ENCODE measurements around the gene DNAH3. TPM values are rescaled to one million over a fixed set of nuclear protein-coding genes. Genes with fewer than 3 reads are reported as not detected.

The DNAH3 gene
- total and polyA plus RNA-seq, 10 donors: 0.02 to 0.03 TPM; not detected in 8

- Histone ChIP-seq H3K9me3 (no peaks in the 10 kb centered on the region), H3K4me3 (no peak overlapping the region), H3K36me3 (no peaks in the 10 kb centered on the region), H3K27me3 (replicated peaks in 1 of 7) (no peaks in the 10 kb centered on the region), H3K4me1 (peaks cover 0 to 16% (median 0%) of the 10 kb centered on the region in 6 donors), H3K27ac (no peak overlapping the region)
- no peak for DNase-seq
- 81 to 86% (median 84%) methylated on average over 5 of the region's 5 CpGs for WGBS, 5 donors
- intact Hi-C loops (cut with DNase I; ENCODE audit: low total_unique reads): no loop called here
- TF ChIP-seq POLR2A (IDR thresholded peaks at IDR 0.05) (no peak), POLR2AphosphoS5 (IDR thresholded peaks at IDR 0.05) (no peak), CTCF (IDR thresholded peaks at IDR 0.05 in 8 of 11, conservative IDR thresholded peaks at IDR 0.05 in 3 of 11) (peak in 1 of 11 experiments; percentile 20)
Measured at GRCh38 chr16:20944861-20945574, 205.6 kb downstream of the DNAH3 start.

- H3K27me3 ChIP-seq (replicated peaks in 1 of 7): no peaks in the 10 kb centered on the region
- H3K4me1 ChIP-seq: peaks cover 0 to 16% (median 0%) of the 10 kb centered on the region in 6 donors
- no peak for DNase-seq
- H3K4me3 ChIP-seq: no peak overlapping the region
- H3K36me3 ChIP-seq: no peaks in the 10 kb centered on the region
- TF ChIP-seq CTCF (IDR thresholded peaks at IDR 0.05 in 8 of 11, conservative IDR thresholded peaks at IDR 0.05 in 3 of 11) (no peak), POLR2AphosphoS5 (IDR thresholded peaks at IDR 0.05) (no peak), POLR2A (IDR thresholded peaks at IDR 0.05) (no peak)
- WGBS, 5 donors: 77 to 85% (median 83%) methylated on average over 4 of the region's 4 CpGs
- no peaks in the 10 kb centered on the region for H3K9me3 ChIP-seq
- H3K27ac ChIP-seq: no peak overlapping the region
- intact Hi-C loops (cut with DNase I; ENCODE audit: low total_unique reads): no loop called here
Measured at GRCh38 chr16:20942256-20942655, 208.4 kb downstream of the DNAH3 start.

- TF ChIP-seq CTCF (IDR thresholded peaks at IDR 0.05 in 8 of 11, conservative IDR thresholded peaks at IDR 0.05 in 3 of 11) (no peak), POLR2AphosphoS5 (IDR thresholded peaks at IDR 0.05) (no peak), POLR2A (IDR thresholded peaks at IDR 0.05) (no peak)
- 95 to 99% (median 98%) methylated on average over 4 to 6 of the region's 6 CpGs for WGBS, 5 donors
- peaks cover 0 to 16% (median 0%) of the 10 kb centered on the region in 6 donors for H3K4me1 ChIP-seq
- H3K27me3 ChIP-seq (replicated peaks in 1 of 7): no peaks in the 10 kb centered on the region
- no peak for DNase-seq
- no peaks in the 10 kb centered on the region for H3K9me3 ChIP-seq
- H3K36me3 ChIP-seq: no peaks in the 10 kb centered on the region
- H3K27ac ChIP-seq: no peak overlapping the region
- H3K4me3 ChIP-seq: no peak overlapping the region
- intact Hi-C loops (cut with DNase I; ENCODE audit: low total_unique reads): no loop called here
Measured at GRCh38 chr16:20941636-20941926, 209.1 kb downstream of the DNAH3 start.

- H3K4me3 ChIP-seq: no peak overlapping the region
- H3K9me3 ChIP-seq: no peaks in the 10 kb centered on the region
- no peaks in the 10 kb centered on the region for H3K36me3 ChIP-seq
- WGBS, 5 donors: 25 to 55% (median 39%) methylated on average over 6 of the region's 6 CpGs
- peaks cover 0 to 16% (median 0%) of the 10 kb centered on the region in 6 donors for H3K4me1 ChIP-seq
- no peak overlapping the region for H3K27ac ChIP-seq
- H3K27me3 ChIP-seq (replicated peaks in 1 of 7): no peaks in the 10 kb centered on the region
- intact Hi-C loops (cut with DNase I; ENCODE audit: low total_unique reads): no loop called here
- TF ChIP-seq CTCF (IDR thresholded peaks at IDR 0.05 in 8 of 11, conservative IDR thresholded peaks at IDR 0.05 in 3 of 11) (no peak), POLR2A (IDR thresholded peaks at IDR 0.05) (no peak), POLR2AphosphoS5 (IDR thresholded peaks at IDR 0.05) (no peak)
- no peak for DNase-seq
Measured at GRCh38 chr16:20940871-20941635, 209.6 kb downstream of the DNAH3 start.
